Muscle of back (tissue), 13 donors: ENCODE results near the gene PTPRJ. TPM values are rescaled to one million over a fixed set of nuclear protein-coding genes. Genes with fewer than 3 reads are reported as not detected.
"Not testable (repeated sequence)": the region's sequence is repeated elsewhere in the genome, so short reads cannot be mapped to it uniquely, and the experiment has no call there.

Experiments
- DNase-seq, 3 donors: peaks; one replicate each; pipeline versions ENCODE4 v3.0.0 to v3.0.0-alpha.2; 2013
- long read RNA-seq, 9 donors: transcript quantifications; one replicate each; lab custom pipeline, GENCODE V29; 2026
- polyA plus RNA-seq, 10 donors: library from polyadenylated mRNA; unstranded; fragments of 120-200 nt; gene quantifications; one replicate each; pipeline ENCODE4 v1.2.1, GENCODE V29; 2013; ENCODE audit not compliant: insufficient read length in 10 of 10

The PTPRJ gene
- polyA plus RNA-seq: 1 to 10 TPM; 2.8 to 5.3 (median 3.7) TPM
- long read RNA-seq, donor 1: 0 reads
- long read RNA-seq, donor 2: 0 reads
- long read RNA-seq, donor 3: 0 reads
- long read RNA-seq, donor 4: 0 reads
- long read RNA-seq, donor 5: 0 reads
- long read RNA-seq, donor 6: 0 reads
- long read RNA-seq, donor 7: 0 reads
- long read RNA-seq, donor 8: 0 reads
- long read RNA-seq, donor 9: 0 reads

DNA sequence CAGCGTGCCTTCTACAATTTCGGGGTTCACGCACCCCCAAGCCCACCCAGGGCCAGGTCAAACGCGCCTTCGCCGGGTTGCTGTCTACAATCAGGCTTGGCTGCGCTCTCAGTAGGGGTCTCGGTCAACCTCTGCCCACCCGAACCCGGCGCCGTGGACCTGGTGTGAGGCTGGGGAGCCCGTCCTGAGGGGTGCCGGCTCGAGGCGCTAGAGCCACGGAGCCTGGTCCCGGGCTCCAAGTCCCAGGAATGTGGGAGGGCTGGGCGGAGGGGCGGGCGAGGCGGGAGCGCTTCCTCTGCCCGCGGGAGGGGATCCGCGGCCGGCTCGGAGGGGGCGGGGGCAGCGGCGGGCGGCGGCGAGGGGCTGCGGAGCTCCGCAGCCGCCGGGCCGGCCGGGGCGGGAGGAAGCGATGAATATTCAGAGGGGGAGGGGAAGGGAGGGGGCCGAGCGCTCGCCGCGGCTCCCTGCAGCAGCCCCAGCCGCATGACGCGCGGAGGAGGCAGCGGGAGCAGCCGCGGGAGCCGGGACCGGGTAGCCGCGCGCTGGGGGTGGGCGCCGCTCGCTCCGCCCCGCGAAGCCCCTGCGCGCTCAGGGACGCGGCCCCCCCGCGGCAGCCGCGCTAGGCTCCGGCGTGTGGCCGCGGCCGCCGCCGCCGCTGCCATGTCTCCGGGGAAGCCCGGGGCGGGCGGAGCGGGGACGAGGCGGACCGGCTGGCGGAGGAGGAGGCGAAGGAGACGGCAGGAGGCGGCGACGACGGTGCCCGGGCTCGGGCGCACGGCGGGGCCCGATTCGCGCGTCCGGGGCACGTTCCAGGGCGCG lies at the start of gene PTPRJ:
TSS of gene PTPRJ (plus strand) at position 472 of the 819 bp plus-strand sequence. CDS start 354 bp downstream, outside the sequence.
- DNase-seq: peak; percentile 30 to 63 (median 48)

DNA sequence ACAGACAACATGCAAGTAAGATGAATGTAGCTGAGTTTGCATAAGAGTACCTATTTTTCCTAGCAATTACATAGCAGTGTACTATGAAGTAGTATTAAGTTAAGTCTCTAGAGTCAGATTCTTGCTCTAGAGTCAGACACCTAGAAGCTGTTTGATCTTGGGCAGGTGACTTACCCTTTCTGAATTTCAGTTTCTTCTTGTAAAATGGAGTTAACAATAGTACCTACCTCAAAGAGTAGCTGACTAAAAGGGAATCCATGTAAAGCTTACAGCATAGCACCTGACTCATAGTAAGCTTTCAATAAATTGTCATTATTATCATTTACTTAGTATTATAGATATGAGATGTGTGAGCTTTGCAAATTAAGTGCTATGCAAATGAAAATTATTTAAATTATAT lies 47.8 kb upstream of the PTPRJ start:
- DNase-seq: no peak

DNA sequence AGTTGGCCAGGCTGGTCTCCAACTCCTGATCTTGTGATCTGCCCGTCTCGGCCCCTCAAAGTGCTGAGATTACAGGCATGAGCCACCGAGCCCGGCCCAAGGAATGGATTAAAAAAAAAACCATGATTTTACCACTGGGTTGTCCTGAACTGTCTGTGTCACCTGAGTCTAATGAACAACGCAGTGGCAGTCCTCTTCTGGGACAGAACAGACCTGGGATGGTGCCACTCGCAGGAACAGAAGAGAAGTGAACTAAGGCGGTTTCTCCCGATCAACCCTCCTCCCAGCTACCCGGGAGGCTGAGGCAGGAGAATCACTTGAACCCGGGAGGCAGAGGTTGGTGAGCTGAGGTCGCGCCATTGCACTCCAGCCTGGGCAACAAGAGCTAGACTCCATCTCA lies 46.6 kb upstream of the PTPRJ start:
- not testable (repeated sequence) for DNase-seq

DNA sequence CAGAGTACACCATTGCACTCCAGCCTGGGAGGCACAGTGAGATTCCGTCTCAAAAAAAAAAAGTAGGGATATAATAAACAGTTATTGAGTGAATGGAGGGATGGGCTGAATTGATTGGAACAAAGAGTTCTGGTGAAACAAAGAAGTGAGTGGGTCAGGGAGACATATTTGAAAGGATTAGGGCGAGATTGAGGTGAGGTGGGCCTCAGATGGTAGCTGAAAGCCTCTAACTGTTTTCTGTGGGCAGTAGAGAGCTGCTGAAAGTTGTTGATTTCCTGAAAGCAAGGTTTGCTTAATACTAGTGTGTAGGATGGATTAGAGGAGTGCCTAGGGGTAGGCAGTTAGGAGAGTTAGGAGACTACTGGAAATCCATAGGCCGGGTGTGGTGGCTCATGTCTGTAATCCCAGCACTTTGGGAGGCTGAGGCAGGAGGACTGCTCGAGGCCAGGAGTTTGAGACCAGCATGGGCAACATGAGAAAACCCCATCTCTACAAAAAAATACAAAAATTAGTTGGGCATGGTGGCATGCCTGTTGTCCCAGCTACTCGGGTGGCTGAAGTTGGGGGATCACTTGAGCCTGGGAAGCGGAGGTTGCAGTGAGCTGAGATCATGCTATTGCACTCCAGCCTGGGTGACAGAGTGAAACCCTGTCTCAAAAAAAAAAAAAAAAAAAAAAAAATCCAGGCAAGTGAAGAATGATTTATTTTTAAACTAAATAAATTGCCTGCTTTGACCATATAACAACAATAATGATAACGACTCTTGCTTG lies 41.4 kb upstream of the PTPRJ start:
- no peak for DNase-seq

DNA sequence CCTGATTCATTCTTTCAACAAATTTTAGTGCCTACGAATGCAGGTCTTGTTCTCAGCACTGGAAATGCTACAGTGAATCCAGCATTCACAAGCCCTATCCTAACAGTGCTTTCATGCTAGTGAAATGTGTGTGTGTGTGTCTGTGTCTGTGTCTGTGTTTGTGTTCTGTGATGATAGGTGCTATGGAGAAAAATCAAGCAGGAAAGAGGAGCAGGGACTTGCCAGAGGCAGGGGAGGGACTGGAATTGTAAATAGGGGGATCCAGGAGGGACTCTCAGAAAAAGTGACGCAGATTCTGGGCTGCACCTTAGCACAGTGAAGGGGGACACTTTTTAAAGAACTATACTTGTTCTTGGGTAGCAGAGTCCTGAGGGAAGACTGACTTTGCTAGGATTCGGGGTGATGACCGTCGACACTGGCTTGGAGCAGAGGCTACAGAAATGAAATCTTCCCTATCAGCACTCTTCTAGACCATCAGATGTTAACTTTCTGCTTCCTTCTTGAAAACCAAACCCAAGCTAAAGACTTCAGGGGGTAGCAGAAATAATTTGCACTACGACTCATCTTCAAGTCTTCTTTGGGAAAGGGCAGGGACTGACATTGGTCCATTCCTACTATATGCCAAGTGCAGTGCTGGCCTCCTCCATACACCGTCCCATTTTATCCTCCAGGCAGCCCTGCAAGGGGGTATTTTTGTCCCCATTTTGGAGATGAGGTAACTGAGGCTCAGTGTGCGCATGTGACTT lies 39.3 kb upstream of the PTPRJ start:
- no peak for DNase-seq

DNA sequence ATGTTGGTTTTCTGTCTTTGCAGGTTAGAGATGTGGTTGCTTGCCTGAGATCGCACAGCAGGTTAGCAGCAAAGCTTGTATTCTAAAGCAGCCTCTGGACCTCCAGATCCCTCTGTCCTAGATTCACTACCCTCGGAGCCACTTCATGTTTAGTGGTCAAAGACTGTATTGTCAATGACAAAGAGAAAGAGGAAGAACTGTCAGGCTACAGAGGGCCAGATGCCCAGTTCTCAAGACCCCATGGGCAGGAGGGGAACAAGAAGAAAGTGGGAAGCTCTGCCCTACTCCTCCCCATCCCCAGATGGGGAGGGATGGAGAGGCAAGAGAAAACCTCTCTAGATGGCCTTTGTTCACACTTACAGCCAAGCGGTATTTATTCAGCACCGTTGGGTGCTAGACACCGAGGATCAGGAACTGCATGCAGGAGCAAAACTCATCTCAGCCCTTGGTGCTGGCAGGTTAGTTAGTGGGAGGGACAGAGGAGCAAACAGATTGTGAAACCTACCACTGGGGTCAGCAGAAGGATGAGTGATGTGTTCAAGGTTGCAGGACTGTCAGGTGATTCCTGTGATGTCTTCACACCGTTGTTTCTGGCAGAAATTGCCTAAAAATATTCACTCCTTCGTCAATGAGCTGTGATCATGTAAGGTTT lies 38.3 kb upstream of the PTPRJ start:
- no peak for DNase-seq

DNA sequence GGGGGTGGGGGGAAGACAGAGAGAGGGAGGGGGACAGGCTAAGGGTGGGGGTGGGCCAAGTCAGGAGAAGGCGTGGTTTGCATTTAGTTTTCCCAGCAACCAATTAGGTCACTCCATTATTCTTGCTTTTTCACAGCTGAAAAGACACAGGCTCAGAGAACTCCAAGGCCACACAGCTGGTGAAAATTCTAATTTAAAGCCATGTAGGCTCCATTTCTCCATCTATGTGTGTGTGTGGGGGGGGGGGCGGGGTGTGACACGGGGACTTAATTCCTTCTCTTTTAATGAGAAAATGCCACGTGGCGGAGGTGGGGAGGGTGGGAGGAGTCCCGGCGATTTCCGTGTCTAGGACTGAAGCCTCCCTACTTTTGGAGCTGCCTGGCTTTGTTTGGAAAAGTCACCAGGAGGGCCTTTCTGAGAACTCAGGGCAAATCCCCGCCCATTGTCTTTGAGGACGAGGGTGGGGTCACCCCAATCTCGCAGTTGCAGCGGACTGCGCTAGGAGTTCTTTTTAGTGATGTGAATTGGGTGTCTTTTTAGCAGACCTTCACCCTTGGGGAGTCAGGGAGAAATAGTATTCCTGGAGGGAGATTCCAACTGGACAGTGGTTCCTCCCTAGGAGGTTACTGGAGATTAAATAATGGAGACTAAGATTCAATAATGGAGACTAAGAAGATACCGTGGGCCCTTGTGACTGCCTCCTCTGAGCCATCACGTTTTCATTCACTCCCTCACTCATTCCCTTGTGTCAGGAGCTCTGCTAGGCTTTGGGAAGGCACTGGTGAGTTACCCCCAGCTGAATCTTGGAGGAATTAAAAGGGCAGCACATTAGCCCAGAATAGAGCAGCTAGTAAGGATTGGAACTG lies 36.4 kb upstream of the PTPRJ start:
- DNase-seq: no peak

DNA sequence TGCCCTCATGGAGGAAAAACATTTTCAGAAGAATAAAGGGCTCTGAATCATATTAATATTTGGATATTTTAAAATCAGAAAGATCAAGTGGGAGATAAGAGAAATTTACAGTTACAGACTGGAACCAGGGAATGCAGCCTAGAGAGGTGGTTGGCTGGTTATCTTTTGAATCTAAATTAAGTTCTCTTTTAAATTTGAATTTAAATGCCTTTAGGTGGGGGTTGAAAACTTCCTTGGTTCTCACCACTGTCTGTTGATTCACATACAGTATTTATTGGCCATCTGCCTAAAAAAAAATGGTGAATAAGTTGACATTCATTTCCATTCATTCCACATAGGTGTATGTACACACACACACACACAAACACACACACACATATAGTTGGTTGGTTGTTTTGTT lies 35.7 kb upstream of the PTPRJ start:
- DNase-seq: no peak

DNA sequence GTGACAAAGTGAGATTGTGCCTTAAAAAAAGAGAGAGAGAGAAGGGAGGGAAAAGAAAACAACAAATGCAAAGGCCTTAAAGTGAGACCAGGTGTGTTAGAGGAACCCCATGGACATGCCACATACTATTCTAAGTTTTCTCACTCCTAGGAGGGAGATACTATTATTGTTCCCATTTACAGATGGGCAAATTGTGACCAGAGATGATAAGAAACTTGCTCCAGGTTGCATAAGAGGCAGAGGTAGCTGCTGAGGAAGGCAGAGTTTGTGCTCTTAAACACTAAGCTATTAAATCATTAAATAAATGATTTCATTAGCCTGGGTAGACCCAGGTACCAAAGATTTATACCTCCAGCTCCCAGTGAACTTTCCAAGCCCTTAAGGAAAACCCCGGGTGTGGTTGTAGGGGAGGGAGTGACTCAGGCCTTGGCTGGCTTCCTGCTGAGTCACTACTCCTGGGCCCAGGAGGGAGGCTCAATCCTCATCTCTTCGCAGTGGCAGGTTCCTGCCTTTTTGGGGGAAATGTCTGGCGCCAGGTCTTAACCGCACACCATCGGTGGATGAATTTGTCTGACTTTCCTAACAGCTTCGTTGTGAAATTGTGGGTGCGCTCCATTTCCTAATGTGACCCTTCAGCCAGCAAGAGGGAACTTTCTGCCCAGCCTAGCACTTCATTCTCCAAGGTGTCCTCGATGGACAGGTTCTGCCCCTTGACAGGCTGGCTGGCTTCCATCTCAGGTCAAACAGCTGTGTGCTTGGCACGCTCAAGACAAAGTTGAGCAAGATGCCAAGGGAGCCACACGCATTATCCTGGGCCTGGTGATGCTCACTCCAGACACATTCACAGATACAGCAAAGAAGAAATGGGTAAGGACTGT lies 33.4 kb upstream of the PTPRJ start:
- peak; percentile 45 to 83 (median 45) for DNase-seq

DNA sequence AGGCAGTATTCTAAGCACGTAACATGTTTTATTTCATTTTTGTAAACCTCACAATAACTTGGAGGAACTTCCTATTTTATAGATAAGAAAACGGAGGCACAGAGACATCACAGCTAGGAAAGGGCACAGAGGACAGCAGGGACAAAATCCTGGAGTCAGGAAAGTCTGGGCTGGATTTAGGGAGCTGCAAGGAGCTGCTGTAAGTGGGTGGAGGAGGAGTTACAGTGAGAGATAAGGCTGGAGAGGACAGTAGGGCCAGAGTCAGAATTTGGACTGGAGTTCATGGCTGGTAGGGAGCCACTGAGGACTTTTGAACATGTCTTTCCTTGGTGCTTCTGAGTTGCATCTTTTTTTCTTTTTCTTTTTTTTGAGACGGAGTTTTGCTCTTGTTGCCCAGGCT lies 32.2 kb upstream of the PTPRJ start:
- DNase-seq: no peak

DNA sequence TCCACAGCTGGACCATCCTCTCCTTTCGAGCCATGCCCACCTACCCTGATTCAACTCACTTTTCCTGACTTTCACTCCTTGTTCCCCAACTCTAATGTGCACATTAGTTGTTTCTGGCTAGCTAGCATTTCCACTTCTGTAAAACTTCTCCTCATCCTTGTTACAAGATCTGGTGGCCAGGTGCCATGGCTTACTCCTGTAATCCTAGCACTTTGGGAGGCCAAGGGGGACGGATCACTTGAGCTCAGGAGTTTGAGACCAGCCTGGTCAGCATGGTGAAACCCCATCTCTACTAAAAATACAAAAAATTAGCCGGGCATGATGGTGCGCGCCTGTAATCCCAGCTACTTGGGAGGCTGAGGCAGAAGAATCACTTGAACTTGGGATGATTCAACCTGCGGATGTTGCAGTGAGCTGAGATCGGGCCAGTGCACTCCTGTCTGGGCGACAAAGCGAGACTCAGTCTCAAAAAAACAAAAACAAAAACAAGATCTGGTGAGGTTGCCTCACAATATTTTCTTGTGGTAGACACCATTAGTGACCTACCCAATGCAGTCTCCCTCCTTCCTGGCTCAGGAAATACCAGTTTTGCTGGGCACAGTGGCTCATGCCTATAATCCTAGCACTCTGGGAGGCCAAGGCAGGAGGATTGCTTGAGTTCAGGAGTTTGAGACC lies 31.2 kb upstream of the PTPRJ start:
- DNase-seq: not testable (repeated sequence)

DNA sequence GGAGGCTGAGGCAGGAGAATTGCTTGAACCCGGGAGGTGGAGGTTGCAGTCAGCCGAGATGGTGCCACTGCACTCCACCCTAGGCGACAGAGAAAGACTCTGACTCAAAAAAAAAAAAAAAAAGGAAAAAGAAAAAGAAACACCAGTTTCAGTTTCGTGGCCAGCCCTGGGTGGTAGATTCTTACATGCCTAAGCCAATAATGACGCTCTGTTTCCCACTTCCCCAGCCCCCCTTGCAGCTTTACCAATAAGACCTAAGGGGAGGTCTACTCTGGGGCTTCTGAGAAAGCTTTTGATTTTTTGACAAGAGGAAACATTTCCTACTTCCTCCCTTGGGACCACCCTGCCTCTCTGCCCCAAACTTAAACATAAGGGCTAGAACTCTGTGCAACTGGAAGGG lies 30.0 kb upstream of the PTPRJ start:
- peak in 1 of 3 donors; percentile 33 for DNase-seq

DNA sequence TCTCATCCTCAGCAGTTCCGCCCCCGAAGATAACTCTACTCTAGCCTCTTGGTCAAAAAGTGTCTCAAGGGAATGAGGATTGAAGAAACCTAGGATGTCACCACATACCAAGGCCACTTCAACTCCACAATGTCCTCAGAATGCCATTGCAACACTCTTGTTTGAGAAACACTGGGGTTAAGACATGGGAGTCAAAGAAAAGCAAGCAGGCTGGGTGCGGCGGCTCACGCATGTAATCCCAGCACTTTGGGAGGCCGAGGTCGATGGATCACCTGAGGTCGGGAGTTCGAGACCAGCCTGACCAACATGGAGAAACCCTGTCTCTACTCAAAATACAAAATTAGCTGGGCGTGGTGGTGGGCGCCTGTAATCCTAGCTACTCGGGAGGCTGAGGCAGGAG lies 28.9 kb upstream of the PTPRJ start:
- DNase-seq: not testable (repeated sequence)

DNA sequence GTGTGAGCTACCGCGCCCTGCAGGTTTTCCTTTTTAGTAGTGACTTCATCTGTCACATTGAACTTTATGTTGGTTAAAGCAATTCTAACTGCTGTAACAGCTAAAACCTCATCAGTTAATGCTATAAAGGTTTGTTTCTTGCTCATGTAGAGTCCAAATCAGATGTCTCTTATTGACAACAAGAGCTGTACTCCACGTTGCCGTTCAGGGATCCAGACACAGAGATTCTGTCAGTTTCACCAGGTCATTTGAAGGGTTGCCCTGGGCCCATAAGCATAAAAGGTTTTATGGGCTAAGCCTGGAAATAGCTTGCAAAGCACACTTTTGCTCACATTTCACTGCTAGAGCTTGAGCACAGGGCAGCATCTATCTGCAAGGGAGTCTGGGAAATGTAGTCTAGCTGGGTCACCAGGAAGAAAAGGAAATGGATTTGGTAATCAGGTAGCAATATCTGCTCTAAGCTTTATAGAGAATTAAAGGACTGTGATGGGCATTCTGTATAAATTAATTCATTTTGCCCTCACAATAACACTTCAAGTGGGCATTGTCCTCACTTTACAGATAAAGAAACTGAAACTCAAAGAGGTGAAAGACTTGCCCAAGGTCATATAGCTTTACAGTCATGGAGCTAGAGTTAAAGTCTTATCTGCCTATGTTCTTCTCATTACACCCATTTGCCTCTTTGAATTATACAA lies 25.2 kb upstream of the PTPRJ start:
- DNase-seq: no peak

DNA sequence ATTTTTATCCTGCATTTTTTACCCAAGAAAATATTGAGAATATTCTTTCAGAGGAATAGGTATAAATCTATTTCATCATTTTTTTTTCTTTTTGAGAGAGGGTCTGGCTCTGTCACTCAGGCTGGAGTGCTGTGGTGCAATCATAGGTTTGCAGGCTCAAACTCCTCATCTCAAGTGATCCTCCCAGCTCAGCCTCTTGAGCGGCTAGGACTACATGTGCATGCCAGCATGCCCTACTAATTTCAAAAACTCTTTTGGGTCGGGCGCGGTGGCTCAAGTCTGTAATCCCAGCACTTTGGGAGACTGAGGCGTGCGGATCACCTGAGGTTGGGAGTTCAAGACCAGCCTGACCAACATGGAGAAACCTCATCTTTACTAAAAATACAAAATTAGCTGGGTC lies 20.3 kb upstream of the PTPRJ start:
- no peak for DNase-seq

DNA sequence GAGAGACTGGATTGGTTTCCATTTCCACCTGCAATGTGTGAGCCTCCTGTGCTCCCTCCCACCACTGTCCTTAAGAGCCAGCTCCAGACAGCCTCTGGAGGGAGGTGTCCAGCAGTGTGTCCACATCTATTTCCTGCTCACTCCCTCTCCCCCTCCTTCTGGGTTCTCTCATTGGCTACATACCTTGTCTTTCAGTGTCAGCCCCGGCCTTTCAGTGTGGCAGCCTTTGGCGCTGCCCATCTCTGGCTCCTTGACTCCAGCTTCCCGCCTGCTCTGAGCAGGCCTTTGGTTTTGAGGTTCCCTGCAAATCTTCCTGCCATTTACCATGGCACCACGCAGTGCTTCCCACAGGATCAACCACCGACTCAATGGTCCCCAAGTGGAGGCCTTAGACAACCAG lies 19.0 kb upstream of the PTPRJ start:
- DNase-seq: no peak

DNA sequence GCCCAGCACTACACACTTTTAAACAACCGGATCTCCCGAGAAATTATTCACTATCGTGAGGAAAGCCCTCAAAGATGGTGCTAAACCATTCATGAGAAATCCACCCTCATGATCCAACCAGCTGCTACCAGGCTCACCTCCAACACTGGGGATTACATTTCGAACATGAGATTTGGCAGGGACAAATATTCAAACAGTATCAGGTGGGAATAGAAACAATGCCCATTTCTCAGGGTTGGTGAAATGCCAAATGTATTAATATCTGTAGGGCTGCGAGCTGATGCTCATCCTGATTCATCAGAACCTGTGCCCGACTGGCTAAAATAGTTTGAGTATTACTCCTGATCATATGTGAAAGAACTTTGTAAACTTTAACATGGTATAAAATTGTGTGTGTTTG lies 15.8 kb upstream of the PTPRJ start:
- no peak for DNase-seq
